ENCODE results near the gene EXOC3L1.

Gene EXOC3L1

GRCh38 chr16:67228905-67229304 lies 39.0 kb upstream of the EXOC3L1 start:
- Mint-ChIP-seq H3K36me3 (ENCODE audit: insufficient read depth) (peaks cover 53% of the 10 kb centered on the region), H3K4me3 (peak overlapping the region; percentile 97 to 99), H3K9me3 (no peaks in the 10 kb centered on the region), H3K27ac (peak overlapping the region in 1 of 2 donors; percentile 97), H3K27me3 (no peaks in the 10 kb centered on the region), H3K4me1 (ENCODE audit: low read depth in 2 of 2) (peaks cover 28 to 29% of the 10 kb centered on the region in 2 donors)
- no peak for DNase-seq
- no peak for ATAC-seq (replicated peaks)

- no peaks in the 10 kb centered on the region for H3K27me3 Mint-ChIP-seq
- H3K27ac Mint-ChIP-seq = peak overlapping the region in 1 of 2 donors; percentile 97
- no peak for DNase-seq
- H3K4me1 Mint-ChIP-seq (ENCODE audit: low read depth in 2 of 2) = peaks cover 28 to 29% of the 10 kb centered on the region in 2 donors
- H3K9me3 Mint-ChIP-seq = no peaks in the 10 kb centered on the region
- peaks cover 53% of the 10 kb centered on the region for H3K36me3 Mint-ChIP-seq (ENCODE audit: insufficient read depth)
- H3K4me3 Mint-ChIP-seq = peak overlapping the region; percentile 97 to 99
- no peak for ATAC-seq (replicated peaks)
Observed at GRCh38 chr16:67228034-67228785, 38.3 kb upstream of the EXOC3L1 start.

GRCh38 chr16:67227567-67227921 lies 37.6 kb upstream of the EXOC3L1 start:
- peaks cover 28 to 34% of the 10 kb centered on the region in 2 donors for H3K4me1 Mint-ChIP-seq (ENCODE audit: low read depth in 2 of 2)
- H3K4me3 Mint-ChIP-seq = peak overlapping the region; percentile 97 to 99
- no peaks in the 10 kb centered on the region for H3K27me3 Mint-ChIP-seq
- H3K9me3 Mint-ChIP-seq = no peaks in the 10 kb centered on the region
- peaks cover 56% of the 10 kb centered on the region for H3K36me3 Mint-ChIP-seq (ENCODE audit: insufficient read depth)
- H3K27ac Mint-ChIP-seq = peak overlapping the region; percentile 97 to 98
- DNase-seq = no peak
- no peak for ATAC-seq (replicated peaks)

- H3K36me3 Mint-ChIP-seq (ENCODE audit: insufficient read depth) = peaks cover 54% of the 10 kb centered on the region
- H3K4me3 Mint-ChIP-seq = peak within 1 kb of the TSS; percentile 97 to 99
- DNase-seq (peak; percentile 98 to 99 (median 98)), ATAC-seq (replicated peaks) (peak; percentile 95)
- peak within 1 kb of the TSS; percentile 97 to 98 for H3K27ac Mint-ChIP-seq
- peaks cover 28 to 34% of the 10 kb centered on the region in 2 donors for H3K4me1 Mint-ChIP-seq (ENCODE audit: low read depth in 2 of 2)
- no peaks in the 10 kb centered on the region for H3K9me3 Mint-ChIP-seq
- H3K27me3 Mint-ChIP-seq = no peaks in the 10 kb centered on the region
Observed at GRCh38 chr16:67226804-67227566, 37.0 kb upstream of the EXOC3L1 start, which contains the start of gene TMEM208. Gene TMEM208, plus strand, starts transcription at chr16:67227130. Its CDS starts 89 bp downstream, at chr16:67227219.

- H3K27ac Mint-ChIP-seq = peak overlapping the region; percentile 97 to 98
- DNase-seq (no peak), ATAC-seq (replicated peaks) (no peak)
- H3K4me1 Mint-ChIP-seq (ENCODE audit: low read depth in 2 of 2) = peaks cover 28 to 34% of the 10 kb centered on the region in 2 donors
- peaks cover 50% of the 10 kb centered on the region for H3K36me3 Mint-ChIP-seq (ENCODE audit: insufficient read depth)
- H3K9me3 Mint-ChIP-seq = no peaks in the 10 kb centered on the region
- peak overlapping the region; percentile 97 to 99 for H3K4me3 Mint-ChIP-seq
- H3K27me3 Mint-ChIP-seq = no peaks in the 10 kb centered on the region
Observed at GRCh38 chr16:67226295-67226803, 36.4 kb upstream of the EXOC3L1 start.

- ATAC-seq (replicated peaks) (no peak), DNase-seq (no peak)
- Mint-ChIP-seq H3K9me3 (no peaks in the 10 kb centered on the region), H3K27ac (no peak overlapping the region), H3K36me3 (ENCODE audit: insufficient read depth) (peaks cover 31% of the 10 kb centered on the region), H3K4me3 (no peak overlapping the region), H3K27me3 (no peaks in the 10 kb centered on the region), H3K4me1 (ENCODE audit: low read depth in 2 of 2) (peaks cover 28 to 34% of the 10 kb centered on the region in 2 donors)
Observed at GRCh38 chr16:67223992-67224391, 34.1 kb upstream of the EXOC3L1 start.

- Mint-ChIP-seq H3K27ac (peak overlapping the region in 1 of 2 donors; percentile 19), H3K27me3 (no peaks in the 10 kb centered on the region), H3K4me3 (no peak overlapping the region), H3K4me1 (ENCODE audit: low read depth in 2 of 2) (peaks cover 0 to 6% of the 10 kb centered on the region in 2 donors), H3K36me3 (ENCODE audit: insufficient read depth) (peaks cover 4% of the 10 kb centered on the region), H3K9me3 (no peaks in the 10 kb centered on the region)
- DNase-seq (no peak), ATAC-seq (replicated peaks) (no peak)
Observed at GRCh38 chr16:67216612-67217490, 26.9 kb upstream of the EXOC3L1 start.

- H3K36me3 Mint-ChIP-seq (ENCODE audit: insufficient read depth) = peaks cover 3% of the 10 kb centered on the region
- no peak overlapping the region for H3K27ac Mint-ChIP-seq
- no peak for ATAC-seq (replicated peaks)
- DNase-seq = no peak
- no peaks in the 10 kb centered on the region for H3K9me3 Mint-ChIP-seq
- H3K4me1 Mint-ChIP-seq (ENCODE audit: low read depth in 2 of 2) = peaks cover 0 to 6% of the 10 kb centered on the region in 2 donors
- no peak overlapping the region for H3K4me3 Mint-ChIP-seq
- no peaks in the 10 kb centered on the region for H3K27me3 Mint-ChIP-seq
Observed at GRCh38 chr16:67215706-67216105, 25.8 kb upstream of the EXOC3L1 start.

- peaks cover 2 to 6% of the 10 kb centered on the region in 2 donors for H3K4me1 Mint-ChIP-seq (ENCODE audit: low read depth in 2 of 2)
- DNase-seq = no peak
- H3K36me3 Mint-ChIP-seq (ENCODE audit: insufficient read depth) = peaks cover under 1% of the 10 kb centered on the region
- H3K4me3 Mint-ChIP-seq = no peak overlapping the region
- H3K9me3 Mint-ChIP-seq = no peaks in the 10 kb centered on the region
- no peaks in the 10 kb centered on the region for H3K27me3 Mint-ChIP-seq
- peak overlapping the region in 1 of 2 donors; percentile 39 for H3K27ac Mint-ChIP-seq
- no peak for ATAC-seq (replicated peaks)
Observed at GRCh38 chr16:67213197-67214019, 23.5 kb upstream of the EXOC3L1 start.

GRCh38 chr16:67212766-67213165 lies 22.8 kb upstream of the EXOC3L1 start:
- H3K9me3 Mint-ChIP-seq = no peaks in the 10 kb centered on the region
- H3K4me3 Mint-ChIP-seq = no peak overlapping the region
- DNase-seq (no peak), ATAC-seq (replicated peaks) (no peak)
- no peaks in the 10 kb centered on the region for H3K27me3 Mint-ChIP-seq
- H3K4me1 Mint-ChIP-seq (ENCODE audit: low read depth in 2 of 2) = peaks cover 2 to 6% of the 10 kb centered on the region in 2 donors
- H3K27ac Mint-ChIP-seq = peak overlapping the region in 1 of 2 donors; percentile 39
- H3K36me3 Mint-ChIP-seq (ENCODE audit: insufficient read depth) = no peaks in the 10 kb centered on the region

- H3K36me3 Mint-ChIP-seq (ENCODE audit: insufficient read depth) = no peaks in the 10 kb centered on the region
- peaks cover 3 to 6% of the 10 kb centered on the region in 2 donors for H3K4me1 Mint-ChIP-seq (ENCODE audit: low read depth in 2 of 2)
- ATAC-seq (replicated peaks) (no peak), DNase-seq (no peak)
- no peaks in the 10 kb centered on the region for H3K9me3 Mint-ChIP-seq
- H3K27me3 Mint-ChIP-seq = no peaks in the 10 kb centered on the region
- no peak overlapping the region for H3K4me3 Mint-ChIP-seq
- no peak overlapping the region for H3K27ac Mint-ChIP-seq
Observed at GRCh38 chr16:67211674-67212073, 21.7 kb upstream of the EXOC3L1 start.

Data from effector memory CD8-positive, alpha-beta T cell (primary cell).